ENCODE results near the gene B4GALT1.
"Not testable (repeated sequence)": the region's sequence is repeated elsewhere in the genome, so short reads cannot be mapped to it uniquely, and the experiment has no call there.

Gene B4GALT1

GRCh38 chr9:33092634-33093033 is 74.5 kb downstream of the B4GALT1 start:
- DNase-seq = no peak

DNA sequence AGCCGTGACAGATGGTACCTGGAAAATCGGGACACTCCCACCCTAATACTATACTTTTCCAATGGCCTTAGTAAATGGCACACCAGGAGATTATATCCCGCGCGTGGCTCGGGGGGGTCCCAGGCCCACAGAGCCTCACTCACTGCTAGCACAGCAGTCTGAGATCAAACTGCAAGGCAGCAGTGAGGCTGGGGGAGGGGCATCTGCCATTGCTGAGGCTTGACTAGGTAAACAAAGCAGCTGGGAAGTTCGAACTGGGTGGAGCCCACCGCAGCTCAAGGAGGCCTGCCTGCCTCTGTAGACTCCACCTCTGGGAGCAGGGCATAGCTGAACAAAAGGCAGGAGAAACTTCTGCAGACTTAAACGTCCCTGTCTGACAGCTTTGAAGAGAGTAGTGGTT is 81.5 kb downstream of the B4GALT1 start:
- DNase-seq = not testable (repeated sequence)

- peak; percentile 46 for DNase-seq
These were observed 84.4 kb downstream of the B4GALT1 start for GRCh38 chr9:33082538-33083326.

DNA sequence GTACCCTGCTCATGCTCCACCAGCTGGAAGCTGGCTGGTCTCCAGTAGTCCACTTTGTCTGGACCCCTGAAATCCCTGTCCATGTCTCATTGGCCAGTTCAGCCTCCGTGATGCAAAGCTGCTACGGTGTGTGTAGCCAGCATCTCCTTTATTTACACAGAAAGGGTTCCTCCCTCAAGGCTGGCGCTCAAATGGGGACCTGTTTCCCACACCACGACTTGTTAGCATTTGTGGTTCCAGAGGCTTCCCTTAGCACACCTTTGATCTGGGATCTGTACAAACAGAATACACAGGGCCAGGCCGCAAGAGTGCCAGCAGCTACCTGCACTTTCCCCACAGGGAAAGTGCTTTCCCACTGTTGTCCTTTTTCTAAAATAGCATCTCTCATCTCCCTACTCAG is 85.0 kb downstream of the B4GALT1 start:
- no peak for DNase-seq

- DNase-seq = peak; percentile 85
These were observed 85.8 kb downstream of the B4GALT1 start for GRCh38 chr9:33081128-33081851.

- DNase-seq = no peak
These were observed 86.6 kb downstream of the B4GALT1 start for GRCh38 chr9:33080534-33080933.

GRCh38 chr9:33076046-33077004 is 90.8 kb downstream of the B4GALT1 start, which contains the start of gene SMU1:
Gene SMU1, minus strand, starts transcription at chr9:33076674. Its CDS starts 66 bp downstream, at chr9:33076608.
- DNase-seq = peak; percentile 98

DNA sequence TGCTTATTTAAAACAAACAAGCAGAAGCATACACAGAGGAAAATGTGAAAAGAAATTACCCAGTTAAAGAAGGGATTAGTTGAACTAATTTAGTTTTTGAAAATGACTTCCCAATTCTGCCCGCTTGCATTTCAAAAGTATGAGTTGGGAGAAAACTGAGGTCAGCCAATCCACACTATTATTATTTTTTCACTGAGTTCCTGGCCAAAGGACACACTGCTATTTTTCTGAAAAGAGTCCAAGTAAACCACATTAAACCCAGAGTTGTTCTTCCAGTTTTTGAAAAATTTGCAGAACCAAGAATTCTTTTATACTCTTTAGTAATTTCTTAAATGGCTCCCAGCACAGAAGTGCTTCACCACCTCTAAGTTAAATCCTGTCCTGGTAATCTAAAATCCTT is 98.1 kb downstream of the B4GALT1 start:
- no peak for DNase-seq

GRCh38 chr9:33065157-33066076 is 101.7 kb downstream of the B4GALT1 start:
- DNase-seq = peak; percentile 90
